Activated CD4-positive, alpha-beta T cell treated with anti-CD3 and anti-CD28 coated beads for 48 hours (primary cell): Measurements from ENCODE around the gene DOCK10.
A peak's percentile ranks its signal among the peaks of the same experiment; 100 is the strongest.

Experiments
- DNase-seq: peaks from one replicate; pipeline ENCODE4 v3.0.0-alpha.2; 2020

DOCK10 gene

DNA sequence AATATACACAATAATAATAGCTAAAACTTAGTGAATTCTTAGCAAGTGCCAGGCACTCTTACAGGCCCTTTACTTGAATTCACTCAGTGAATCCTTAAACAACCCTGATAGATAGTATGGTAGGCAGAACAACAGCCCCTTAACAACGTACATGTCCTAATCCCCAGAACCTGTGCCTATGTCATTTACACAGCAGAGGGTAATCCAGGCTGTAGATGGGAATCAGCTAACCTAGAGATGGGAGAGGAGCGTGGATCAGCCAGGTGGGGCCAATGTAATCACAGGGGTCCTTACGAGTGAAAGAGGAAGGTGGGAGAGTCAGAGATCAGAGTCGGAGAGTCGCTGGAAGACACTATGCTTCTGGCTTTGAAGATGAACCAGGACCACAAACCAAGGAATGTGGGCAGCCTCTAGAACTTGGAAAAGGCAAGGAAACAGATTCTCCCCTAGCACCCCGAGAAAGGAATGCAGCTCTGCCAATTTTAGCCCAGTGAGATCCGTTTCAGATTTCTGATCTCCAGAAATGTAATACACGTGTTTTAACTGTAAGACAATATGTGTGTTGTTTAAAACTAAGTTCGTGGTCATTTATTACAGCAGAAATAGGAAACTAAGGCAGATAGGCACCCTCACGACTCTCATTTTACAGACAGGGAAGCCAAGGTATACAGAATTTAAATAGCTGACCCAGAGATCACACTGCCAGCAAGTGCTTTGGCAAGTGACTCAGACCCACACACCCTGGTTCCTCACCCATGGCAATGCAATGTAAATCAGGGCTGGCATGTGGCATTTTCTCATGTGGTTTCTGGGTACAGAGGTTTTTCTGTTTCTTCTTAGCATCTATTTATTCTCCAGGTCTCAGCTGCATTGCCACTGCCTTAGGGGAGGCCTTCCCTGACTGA lies 68.9 kb downstream of the DOCK10 start:
- DNase-seq = peak; percentile 41

DNA sequence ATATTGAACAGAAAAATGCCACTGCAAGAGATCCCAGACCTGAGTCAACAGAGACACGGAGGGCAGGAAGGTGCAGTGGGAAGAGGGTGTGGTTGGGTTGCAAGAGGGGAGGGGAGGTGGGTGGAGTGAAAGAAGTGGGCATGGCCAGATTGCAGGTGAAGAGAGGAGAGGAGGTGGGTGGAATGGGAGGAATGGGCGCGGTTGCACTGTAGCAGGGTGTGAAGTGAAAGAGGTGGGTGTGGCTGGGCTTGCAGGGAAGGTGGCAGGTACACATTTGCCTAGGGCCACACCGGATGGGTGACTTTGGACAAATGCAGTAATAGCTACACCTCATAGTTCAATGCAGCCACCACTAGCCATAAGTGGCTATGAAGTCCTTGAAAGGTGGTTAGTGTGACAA lies 71.1 kb downstream of the DOCK10 start:
- no peak for DNase-seq

DNA sequence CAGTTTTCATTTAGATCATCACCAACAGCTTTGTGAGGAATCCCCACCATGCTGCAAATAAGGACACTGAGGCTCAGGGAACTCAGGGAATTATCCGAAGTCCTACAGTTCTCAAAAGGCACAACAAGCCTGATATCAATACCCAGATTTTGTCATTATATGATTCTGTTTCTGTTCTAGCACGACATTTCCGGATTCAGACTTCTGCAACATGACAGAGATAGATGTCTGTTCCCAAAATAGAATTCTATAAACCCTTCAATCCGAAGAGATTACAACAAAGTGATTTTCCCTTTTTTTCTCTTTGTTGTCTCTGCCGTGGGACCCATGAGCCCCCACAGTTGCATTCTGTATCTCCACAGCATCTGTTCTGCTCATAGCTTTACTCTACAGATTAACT lies 72.0 kb downstream of the DOCK10 start:
- no peak for DNase-seq

DNA sequence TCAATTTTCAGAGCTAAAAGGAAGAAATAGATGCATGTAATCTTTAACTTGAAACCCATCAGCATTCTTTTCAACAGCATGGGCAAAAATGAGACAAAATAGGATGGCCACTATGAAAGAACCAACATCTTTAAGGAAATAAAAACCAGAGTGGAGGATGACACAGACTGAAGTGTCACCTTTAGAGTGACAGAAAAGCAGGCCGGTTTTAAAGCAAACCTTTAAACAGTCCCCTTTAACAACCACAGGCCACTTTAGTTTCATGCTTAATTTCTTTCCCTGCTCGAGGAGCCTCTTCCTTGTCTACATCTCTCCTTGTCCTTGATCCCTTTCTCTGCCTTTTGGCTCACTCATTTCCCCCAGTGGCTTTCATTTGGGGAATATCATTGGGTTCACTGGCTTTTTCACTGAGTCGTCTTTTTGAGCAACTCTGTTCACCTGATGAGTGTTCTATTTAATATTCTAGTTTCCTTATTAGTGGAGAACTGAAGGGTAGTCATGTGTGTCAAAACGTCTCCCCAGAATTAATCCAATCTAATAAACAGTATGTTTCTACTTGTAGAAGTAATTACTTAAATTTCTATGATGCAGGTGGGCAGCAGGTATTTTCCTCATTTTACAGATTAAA lies 72.5 kb downstream of the DOCK10 start:
- DNase-seq = no peak

DNA sequence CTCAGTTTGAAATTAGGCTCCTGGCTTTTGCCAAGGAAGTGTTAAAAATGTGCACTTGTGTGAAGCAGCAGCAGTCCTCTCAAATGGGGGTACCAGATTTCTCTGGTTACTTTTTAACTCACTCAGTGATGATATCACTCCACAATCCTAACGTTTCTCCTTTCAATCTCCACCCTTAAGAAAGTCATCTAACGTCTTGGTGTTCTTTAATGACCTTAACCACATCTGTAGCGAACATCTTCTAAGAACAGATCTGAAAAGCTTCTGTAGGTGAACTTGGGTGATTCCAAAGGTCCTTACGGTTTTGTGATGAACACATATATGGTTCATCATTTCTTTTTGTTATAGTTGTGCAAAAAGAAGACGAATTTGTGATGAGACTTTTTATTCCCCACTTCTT lies 73.2 kb downstream of the DOCK10 start:
- no peak for DNase-seq

DNA sequence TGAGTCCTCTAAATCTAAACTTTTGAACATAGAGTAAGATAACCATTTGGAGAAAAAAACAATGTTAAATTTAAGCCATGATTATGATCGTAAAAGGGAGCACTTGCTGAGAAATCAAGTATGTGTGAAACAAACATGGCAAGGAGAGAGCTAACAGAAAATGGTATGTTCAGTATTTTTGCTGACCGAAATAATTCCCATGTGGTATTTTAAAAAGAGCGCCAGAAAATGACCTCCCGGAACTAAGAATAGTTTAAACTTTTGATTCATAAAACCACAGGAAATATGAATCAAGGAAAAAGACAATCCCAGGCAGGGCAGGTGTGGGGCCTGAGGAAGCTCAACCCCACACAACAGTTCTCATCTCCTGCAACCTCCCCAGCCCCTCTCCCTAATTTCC lies 74.2 kb downstream of the DOCK10 start:
- no peak for DNase-seq

DNA sequence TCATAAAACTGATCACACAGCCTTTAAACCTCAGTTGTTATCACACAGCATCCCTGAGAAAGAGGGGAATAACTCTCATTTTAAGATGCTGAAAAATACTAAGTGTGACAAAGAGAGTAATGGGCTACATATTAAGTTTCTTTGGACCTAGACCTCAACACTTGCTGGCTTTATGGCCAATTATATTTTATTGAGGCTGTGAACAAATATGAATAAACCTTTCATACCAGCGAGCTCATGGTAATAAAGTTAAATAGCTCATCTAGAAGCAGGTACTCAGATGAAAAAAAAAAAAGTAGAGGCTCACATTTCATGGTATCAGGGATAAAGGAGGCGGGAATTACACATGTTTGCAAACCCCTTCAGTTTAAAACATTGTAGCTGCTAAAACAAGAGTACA lies 75.7 kb downstream of the DOCK10 start:
- DNase-seq = no peak

DNA sequence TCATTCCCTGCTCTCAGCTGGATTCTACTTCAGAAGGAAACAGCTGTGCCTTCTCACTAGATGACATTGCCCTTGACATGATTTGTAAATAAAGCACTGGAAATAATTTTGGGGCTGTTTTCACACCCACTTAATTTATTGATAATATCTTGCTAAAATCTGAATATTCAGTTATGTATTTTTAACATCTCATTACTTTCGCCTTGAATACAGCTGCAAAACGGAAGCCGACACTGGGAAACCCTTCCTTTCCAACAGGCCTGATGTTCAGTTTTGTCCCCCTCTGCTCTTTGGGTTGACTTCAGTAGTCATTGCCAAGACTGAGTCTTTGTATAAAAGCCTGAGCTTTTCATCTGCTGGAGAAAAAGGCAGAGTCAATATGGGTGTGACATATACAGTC lies 82.7 kb downstream of the DOCK10 start:
- DNase-seq = no peak

DNA sequence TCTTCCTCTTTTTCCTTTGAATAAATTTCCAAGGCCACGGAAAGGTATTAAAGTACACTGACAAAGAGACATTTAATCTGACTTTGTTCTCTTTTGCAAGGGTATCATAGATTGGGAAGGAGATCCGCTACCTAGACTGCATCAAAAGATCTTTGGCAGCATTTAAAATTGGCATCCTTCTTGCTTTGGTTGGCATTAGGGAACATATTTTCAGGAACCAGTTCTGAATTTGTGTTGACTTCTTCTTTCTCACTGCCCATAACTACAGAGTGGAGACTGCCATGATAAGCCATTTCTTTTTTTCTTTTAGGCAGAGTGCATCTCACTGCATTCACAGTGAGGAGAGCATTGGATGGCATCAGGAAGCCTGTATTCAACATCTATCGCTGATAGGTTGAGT lies 83.4 kb downstream of the DOCK10 start:
- DNase-seq = no peak

DNA sequence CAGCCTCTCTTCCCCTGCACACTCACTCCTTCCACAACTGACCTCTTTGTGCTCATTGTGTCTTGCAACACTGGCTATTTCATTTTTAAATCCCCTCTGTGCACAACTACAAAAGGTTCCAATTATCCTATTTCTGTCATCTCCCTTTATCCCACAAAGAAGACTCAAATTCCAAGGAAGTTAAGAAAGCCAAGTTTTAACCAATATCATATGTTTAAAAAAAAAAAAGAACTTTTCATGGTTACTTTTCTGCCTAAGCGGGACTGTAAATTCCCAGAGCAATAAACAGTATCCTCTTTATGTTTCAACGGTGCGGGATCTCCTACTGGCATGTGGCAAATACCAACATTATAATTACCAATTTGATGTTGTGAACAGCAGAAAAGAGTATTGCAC lies 83.8 kb downstream of the DOCK10 start:
- no peak for DNase-seq

DNA sequence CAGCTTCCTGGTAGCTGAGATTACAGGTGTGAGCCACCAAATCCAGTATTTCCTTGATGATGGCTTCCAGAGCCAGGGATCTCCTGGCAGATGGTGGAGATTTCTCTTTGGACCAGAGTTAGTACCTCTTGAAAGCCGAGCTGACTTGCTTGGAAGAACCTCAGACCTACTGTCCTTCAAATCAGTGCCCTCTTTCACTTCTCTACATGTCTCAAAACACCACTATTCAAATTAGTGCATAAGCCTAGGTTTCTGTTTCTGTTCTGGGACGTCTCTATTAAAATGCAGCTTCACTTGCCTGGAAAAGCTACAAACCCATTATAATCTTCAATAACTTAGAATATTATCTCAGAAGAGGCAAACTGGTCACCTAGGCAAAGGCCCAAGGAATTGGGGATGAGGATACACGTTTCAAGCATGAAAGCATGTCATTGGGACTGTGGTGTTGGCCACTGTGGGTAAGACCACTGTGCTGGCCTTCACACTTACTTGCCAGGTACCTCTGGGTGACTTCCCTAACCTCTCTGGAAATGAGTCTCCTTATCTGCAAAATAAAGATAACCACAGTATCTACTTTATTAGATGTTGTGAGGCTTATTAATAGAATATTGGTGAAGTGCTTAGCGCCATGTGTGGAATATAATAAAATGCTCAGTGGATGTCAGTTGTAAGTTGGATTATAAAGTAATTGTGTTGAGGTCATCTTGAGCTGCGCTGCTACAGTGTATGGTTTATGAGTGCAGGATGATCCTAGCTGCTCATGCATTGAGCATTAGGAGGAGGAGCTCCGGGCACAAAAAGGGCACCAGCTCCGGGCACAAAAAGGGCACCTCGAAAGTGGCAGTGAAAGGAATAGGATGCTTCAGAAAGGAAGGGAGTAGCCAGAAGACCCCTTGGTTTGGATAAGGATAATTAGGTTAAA lies 84.5 kb downstream of the DOCK10 start:
- DNase-seq = no peak

DNA sequence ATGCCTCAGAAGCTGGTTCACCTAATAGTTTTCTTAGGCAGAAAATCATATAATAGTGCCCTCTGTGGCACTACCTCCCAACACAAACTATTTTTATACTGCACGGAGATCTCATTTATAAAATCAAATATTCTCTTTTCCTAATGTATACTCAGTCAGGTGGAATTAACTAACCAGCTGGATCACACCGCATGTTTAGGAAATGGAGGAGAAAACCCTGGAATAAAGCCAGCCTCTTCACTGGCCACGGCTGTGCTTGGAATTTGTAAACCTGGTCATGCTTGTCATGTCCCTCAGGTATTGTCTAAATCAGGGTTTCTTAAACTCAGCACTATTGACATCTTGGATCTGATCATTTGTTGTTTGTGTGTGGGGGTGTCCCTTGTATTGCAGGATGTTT lies 85.6 kb downstream of the DOCK10 start:
- DNase-seq = no peak

DNA sequence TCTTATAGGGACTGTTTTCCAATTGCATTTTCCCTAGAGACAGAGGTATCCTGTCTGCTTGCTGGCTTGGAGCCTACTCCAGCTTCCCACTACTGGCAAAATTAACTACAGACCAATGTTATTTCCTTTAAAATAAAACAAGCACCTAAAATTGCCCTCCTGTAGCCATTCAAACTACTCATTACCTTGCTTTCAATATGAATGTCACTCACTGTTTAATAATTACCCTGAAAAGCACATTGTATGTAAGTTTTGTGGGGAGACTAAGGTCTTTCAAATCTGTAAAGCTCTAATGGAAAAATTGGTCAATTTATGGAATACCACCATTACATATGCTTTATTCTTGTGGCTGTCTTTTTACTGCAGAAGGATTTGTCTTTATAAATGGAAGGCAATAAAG lies 87.3 kb downstream of the DOCK10 start:
- DNase-seq = no peak

DNA sequence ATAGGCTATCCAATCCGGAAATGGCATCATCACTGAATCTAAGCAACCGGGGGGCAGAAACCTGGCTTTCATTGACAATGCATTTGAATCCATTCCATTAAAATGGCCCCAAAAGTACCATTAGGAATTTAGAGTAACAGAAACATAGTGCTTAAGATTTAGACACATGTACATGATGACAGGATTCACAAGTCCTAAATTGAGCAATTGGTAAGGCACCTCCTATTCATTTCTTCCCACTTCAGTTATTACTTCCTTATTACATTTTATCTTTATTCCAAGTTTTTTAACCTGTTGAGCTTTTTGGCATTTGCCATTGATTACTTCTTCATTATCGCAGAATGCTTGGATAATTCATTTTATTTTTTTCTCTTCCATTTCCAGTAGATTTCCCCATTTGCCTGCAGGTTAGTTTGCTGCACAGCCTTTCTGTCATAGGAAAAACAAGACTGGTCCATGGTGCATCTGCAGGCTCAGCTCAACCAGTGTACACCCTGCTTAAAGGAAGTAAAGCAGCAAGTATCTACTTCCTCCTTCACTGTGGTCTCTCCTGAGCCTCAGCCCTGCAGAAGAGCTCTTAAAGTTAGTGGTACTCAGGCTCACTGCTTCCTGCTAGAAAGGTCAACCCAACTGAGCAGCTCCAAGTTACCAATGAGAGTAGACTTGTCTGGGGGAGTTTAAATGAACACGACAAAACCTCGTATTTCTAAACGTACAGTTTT lies 89.2 kb downstream of the DOCK10 start:
- DNase-seq = peak; percentile 43

DNA sequence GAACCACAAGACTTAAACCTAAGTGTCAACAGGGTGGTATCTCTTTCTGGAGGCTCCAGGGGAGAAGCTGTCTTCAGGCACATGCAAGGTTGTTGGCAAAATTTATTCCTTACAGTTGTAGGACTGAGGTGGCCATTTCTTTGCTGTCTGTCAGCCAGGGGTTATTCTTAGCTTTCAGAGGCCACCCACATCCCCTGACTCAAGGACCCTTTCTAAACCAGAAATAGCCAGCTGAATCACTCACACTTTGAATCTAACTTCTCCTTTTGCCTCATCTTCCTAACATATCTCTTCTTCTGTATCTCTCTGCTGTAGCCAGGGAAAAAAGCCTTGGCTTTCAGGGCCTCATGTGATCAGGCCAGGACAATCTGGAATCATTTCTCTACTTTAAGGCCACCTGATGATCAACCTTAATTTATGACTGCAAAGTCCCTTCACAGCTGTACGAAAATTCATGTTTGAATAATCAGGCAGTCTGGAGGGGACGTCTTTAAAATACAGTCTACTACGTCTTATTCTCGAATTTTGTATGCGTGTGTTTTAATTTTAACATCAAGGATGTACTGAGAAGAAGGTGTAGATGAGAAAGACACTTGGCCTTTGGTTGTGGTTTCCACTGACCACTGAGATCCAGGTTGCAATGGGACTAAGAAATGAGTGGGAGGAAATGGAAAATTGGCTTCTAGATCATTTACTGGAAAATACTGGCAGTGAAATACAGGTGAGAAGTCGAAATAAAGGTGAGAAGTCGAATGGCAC lies 90.4 kb downstream of the DOCK10 start:
- DNase-seq = peak; percentile 36

DNA sequence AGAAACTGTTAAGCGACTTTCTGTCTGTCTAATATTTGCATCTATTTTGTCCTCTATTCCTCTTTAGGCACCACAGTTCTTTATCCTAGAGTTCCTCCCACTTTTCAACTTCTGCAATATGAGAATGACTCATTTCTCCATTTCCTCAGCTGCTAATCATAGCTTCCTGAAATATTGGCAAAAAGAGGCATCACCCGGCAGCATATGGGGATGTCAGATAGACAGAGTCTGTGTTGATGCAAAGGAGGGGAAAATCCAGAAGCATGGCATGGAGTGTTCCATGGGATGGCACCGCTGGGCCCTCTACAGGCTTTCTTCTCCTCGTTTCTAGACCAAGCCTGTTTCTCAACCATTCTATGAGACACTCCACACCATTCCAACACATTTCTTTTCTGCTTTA lies 93.4 kb downstream of the DOCK10 start:
- no peak for DNase-seq

DNA sequence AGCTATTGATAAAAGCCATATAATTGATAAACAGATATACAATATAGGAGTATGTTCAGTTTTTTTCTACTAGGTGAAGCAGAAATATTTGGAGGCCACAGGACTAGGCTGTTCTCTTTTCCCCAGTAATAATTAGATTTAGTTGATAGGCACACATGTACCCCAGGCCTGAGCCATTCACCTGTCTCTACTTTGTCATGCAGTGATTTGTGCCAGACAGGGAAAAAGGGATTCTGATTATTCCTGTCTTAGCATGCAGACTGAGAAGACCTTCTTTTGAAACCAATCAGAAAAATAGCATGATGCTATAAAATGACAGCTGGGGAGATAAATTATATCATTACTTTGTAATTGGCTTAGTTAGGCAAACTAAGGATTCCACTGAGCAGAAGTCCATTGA lies 94.3 kb downstream of the DOCK10 start:
- no peak for DNase-seq

DNA sequence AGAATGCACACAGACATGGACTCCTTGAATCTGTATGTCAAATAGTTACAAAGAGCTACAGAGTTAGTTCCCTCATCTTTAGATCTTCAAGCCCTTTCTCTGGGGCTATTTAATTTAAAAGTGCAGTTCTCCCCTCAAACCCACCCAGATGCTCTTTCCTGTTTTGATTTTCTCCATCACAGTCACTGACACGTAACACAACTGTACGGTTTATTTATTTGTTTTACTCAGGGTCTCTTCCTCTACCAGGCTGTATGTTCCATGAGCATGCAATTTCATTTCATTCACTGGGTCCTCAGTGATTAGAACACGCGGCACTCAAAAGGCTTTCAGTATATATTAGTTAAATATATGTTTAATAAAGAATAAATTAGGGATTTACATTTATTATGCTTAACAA lies 94.7 kb downstream of the DOCK10 start:
- DNase-seq = no peak

DNA sequence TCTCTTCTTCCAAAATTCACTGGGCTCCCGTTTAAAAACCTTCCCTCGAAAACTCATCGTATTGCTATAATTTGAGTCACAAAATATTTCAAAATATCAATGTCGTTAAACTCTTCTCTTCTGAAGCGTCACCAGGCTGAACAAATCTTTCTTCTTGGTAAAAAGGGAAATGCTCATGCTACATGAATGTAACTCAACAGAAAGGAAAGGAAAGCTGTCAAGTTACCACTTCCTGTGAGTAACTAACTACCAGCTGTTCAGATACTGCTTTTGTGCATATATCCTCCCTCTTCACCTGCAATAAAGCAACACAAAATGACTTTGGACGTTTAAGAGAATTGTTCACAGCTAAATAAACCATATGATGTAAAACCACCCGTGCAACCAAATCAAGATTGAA lies 95.4 kb downstream of the DOCK10 start:
- no peak for DNase-seq

DNA sequence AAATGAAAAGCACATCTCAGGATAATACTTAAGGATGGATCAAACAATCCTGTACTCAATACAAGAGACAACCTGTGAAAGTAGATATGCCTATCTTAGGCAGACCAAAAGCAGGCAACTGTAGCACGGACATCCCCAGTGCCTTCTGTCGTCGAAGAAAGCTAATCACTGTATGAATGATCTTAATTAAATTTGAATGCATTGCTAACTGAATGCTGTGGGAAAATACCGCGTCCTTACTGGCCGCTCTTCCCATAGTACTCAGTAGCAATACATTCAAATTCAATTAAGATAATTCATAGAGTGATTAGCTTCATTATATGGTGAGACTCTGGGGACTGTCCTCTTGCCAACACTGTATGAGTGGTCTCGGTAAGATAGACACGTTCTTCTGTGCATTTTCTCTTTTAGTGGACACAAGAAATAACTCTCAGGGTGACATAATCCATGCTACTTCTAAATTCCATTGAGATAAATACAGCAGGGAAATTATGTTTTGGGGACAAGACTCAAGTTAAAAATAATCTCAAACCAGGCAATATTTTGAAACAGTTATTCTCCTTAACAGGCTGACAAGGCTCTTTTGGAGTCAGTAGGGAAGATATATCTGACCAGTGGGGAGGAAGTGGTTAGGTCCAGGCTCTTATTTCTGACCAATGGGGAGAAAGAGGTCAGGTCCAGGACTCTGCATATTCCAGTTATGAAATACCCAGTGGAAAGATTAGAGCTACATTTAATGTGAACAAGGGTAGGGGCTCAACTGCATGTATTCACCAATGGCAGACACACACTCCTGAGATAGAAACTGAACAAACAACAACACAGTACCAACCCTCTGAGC lies 97.3 kb downstream of the DOCK10 start:
- DNase-seq = no peak

DNA sequence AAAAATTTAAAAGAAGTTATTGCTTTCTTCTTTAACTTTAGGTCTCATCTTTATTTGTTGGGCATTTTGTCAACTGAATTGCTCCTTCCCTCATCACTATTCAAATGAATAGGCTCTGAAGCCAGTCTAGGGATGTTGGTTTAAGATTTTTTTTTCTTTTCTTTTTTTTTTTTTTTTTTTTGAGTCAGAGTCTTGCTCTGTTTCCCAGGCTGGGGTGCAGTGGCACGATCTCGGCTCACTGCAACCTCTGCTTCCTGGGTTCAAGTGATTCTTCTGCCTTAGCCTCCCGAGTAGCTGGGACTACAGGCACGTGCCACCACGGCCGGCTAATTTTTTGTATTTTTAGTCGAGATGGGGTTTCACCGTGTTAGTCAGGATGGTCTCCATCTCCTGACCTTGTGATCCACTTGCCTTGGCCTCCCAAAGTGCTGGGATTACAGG lies 98.6 kb downstream of the DOCK10 start:
- DNase-seq = peak; percentile 73
